ENCODE data around the gene MAPK11.

MAPK11 gene

DNA sequence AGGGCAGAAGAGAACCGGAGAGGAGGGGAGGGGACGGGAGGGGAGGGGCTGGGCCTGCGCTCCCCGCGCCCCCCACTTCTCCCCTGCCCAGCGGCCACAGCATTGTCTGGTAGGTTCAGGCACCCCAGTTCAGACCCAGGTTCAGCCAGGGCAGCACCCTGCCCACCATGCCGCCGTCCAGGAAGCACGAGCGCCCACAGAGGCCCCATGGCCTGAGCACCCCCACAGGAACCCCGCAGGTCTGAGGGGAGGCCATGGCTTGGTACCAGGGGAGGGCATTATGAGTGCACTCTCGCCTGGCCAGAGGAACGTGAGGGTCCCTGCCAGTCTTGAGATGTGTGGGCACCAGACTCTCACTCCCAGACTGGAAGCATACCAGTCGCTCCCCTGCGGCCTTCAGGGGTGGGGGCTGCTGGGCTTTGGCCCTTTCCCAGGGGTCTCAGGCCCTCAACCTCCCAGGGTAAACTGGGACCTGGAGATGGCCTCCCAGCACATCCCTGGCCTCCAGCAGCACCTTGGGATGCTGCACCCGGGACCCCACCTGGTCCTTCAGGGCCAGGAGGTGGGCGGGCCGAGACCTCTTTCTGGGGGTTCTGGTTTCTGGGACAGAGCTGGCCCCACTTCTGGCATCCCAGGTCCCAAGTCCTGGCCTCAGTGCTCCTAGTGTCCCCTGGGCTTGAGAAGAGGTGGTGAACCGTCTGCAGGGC, 37.9 kb upstream of the MAPK11 start:
- DNase-seq: no peak

DNA sequence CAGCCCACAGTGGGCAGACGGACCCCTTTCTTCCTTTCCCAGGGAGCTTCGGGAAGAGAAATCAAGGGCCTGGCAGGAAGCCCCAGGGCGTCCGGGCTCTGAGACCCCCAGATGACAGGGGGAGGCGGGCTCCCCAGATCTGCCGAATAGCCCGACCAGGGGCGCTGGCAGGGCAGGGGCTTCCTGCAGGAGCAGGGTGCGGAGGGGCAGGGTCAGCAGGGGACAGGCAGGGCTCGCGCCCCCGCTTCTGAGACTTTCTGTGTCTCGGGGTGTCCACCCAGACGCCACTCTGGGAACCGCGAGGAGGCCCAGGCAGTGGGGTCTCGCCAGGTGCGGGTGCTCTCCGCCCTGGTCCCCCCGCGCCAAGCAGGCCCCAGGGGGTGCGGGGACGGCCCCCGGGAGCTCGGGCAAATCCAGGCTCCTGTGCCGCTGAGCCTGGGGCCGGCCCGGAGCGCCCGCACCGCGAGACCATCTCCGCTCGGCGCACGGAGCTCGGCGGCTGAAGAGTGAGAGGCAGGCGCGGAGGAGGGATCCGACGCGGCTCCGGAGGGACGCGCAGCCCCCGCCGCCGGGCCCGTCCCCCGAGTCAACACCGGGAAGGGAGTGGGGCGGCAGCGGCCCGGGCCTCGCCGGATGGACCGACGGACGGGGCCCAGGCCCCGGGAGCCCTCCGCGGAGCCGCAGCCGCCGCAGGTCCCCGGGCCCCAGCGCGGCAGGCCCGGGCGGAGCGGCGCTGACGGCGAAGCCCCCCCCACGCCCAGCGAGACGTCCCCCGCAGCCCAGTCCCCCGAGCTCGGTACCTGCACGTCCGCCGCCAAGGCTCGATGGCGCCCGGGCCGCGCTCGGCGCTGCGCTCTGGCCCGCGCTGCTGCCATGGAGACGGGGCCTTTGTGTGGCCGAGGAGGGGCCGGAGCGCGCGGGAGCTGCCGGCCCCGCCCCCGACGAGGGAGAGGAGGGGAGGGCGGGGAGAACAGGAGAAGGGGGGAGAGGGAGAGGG, 36.9 kb upstream of the MAPK11 start, which contains the start of gene PLXNB2:
Gene PLXNB2 (minus strand): TSS at position 894 of the 997 bp plus-strand sequence. CDS start 17,062 bp downstream, outside the sequence.
- no peak for DNase-seq

DNA sequence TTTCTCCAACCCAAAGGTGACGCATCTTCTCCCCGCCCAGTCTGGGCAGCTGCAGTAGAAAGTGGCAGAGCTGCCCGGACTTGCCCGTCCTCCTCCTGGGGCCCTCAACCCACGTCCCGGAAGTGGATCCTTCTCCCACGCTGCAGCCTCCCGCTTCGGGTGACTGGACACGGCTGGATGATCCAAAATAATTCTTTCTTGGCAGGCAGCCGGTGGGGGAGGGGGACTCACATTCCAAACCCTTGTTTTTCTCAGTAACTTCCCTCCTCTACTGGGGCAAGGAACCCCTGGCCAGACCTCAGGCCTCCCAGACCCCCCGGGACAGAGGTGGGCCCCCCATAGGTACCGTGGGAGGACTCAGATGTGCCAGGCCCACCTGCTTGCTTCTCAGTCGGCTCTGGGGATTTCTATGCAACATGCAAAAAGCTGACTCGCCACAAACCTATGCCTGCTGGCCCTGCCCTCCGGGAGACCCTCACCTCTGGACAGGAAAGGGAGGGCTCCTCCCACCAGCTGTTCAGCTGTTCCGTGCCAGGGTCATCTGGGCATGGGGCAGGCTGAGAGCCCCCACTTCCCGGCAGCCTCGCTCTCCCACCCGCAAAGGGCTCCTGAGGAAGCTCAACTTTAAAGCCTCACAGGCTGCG, 35.9 kb upstream of the MAPK11 start:
- DNase-seq: no peak

- DNase-seq: no peak
Measured at GRCh38 chr22:50305393-50305922, 35.3 kb upstream of the MAPK11 start.

DNA sequence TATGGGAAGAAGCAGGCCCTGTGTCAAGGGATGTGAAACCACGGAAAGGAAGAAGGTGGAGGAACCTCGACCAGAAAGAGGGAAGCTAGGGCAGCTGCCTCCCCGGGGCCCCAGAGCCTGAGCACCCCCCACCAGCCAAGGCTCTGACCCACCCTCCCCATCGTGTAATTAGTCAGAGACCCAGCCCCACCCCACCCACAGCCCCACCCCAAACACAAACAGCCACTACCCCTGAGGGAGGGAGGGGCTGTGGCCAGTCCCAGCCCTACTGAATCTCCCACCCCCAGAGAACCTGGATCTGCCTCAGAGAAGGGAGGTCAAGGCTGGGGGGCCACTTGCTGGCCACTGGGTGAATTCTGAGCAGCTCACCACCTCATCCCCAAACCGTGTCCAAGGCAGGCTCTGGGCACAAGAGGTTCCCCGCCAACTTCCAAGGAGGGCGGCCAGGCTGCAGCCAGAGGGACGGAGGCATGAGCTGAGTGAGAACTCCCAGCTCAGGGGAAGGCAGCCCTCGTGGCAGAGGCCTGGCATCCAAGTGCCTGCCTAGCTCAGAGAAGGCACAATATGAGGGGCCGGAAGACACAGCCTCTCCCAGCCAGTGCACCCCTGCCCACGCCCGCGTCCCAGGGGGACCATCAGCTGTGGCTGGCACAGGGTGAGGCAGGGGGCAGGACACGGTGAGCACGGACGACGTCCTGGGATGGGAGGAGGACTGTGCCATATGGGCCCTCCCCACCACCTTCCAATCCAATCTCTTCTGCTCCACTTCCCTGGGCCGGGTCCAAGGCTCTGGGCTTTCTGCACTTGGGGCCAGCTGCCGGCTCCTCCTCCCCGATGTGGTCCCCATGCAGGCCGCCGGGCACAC, 34.6 kb upstream of the MAPK11 start:
- peak; percentile 26 for DNase-seq

GRCh38 chr22:50303848-50304527, 33.8 kb upstream of the MAPK11 start:
- DNase-seq: no peak

DNA sequence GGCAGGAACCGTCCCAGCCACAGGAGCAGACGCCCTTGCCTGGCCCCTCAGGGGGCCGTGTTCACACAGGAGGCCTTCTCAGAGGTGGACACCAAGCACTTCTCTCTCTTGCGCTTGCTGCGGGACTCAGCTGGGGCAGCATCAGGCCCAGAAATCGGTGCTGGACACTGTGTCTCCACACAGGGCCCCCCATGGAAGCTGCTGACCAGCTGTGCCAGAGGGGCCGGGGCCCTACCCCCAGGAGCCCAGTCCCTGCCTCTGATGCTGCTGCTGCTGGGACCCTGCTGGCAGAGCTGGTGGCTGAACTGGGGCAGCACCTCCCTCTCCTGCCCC, 33.3 kb upstream of the MAPK11 start:
- no peak for DNase-seq

DNA sequence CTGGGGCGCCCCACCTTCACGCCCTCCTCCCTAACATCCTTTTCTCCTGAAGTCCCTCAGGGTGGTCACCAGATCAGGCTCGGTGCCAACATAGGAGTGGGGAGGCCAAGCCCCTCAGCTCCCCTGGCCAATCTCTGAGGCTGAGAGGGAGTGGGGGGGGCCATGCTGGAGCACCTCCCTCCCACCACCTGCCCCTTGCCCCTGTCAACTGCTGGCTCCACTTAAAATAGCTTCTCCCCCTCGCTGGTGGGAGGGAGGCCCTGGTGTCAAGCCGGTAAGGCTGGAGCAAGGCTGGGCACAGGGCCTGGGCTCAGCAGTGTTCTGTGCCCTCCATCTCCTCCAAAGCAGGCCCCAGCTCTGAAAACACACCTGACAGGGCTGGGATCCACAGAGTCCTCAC, 32.4 kb upstream of the MAPK11 start:
- no peak for DNase-seq

DNA sequence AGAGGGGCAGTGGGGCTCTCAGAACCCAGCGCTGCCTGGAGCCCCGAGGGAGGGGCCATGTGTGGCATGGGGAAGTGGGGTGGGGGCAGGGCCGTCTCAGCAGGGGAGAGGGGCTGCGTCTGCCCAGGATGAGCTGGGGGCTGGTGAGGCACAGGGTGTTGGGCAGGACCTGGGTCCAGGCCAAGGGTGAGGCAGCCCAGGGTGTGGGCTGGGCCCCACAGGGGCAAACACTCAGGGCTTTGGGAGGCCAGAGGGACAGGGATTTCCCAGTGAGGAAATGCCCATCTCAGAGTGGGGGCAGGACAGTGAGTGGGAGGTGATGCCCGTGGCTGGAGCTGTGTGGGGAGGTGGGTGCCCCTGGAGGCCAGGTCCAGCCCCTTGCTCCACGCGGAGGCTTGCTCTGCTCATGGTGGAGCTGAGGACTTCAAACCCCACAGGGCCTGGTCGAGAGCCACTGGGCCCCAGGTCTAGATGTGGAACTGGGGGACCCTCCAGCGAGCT, 31.9 kb upstream of the MAPK11 start:
- DNase-seq: no peak

DNA sequence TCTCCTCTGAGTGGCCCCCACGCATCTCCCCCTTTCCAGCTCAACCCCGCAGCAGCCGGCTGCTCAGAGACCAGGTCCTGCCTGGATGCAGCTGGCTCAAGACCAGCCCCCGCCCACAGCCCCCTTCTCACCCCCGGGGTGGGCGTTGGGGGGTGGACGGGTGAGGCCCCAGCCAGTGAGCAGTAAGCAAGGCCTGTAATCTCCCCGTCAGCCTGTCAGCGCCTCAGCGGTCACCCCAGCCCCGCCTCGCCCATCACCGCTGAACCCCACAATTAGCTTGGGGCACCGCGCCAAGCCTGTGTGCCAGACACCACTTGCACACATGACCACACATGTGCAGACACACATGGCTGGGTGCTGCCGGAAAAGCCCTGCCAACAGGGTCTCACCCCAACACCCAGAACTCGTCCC, 31.4 kb upstream of the MAPK11 start:
- DNase-seq: no peak

GRCh38 chr22:50300620-50301257, 30.6 kb upstream of the MAPK11 start:
- no peak for DNase-seq

- no peak for DNase-seq
Measured at GRCh38 chr22:50299785-50300619, 29.8 kb upstream of the MAPK11 start.

DNA sequence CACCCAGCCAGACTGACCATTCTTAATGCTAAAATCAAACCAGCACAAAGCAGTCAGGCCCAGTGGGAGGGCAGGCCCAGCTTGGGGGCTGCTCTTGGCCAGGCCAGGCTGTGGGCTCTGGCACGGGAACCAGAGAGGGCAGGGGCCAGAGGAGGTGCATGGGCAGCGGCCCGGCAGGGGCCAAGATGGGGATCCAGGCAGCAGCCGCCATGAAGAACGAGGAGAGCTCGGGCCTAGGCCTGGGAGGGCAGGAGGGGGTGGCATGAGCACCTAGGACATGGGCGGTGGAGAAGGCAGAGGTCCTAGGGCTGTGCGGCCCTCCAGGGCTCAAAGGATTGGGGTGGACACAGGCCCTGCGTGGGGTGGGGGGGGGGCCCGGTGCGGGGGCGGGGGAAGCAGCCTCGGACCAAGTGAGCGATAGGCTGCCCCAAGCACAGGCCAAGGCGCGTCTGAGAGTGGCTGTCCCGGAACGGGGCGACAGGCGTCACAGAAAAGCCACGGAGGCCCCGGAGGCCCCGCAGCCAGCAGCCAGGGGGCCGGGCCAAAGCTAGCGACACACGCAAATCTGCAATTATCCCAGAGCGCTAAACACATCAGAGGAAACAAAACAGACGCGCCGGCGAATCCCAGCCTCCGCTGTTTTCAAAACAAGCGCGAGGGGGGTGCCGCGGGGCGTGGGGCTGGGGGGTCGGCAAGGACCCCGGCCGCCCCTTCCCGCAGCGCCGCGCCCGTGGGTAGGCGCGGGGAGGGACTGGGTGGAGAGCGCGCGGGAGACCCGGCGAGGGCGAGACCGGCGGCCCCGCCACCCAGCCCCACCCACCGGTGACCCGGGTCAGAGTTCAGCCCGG, 29.0 kb upstream of the MAPK11 start:
- DNase-seq: no peak

- DNase-seq: no peak
Measured at GRCh38 chr22:50298266-50298637, 28.1 kb upstream of the MAPK11 start.

DNA sequence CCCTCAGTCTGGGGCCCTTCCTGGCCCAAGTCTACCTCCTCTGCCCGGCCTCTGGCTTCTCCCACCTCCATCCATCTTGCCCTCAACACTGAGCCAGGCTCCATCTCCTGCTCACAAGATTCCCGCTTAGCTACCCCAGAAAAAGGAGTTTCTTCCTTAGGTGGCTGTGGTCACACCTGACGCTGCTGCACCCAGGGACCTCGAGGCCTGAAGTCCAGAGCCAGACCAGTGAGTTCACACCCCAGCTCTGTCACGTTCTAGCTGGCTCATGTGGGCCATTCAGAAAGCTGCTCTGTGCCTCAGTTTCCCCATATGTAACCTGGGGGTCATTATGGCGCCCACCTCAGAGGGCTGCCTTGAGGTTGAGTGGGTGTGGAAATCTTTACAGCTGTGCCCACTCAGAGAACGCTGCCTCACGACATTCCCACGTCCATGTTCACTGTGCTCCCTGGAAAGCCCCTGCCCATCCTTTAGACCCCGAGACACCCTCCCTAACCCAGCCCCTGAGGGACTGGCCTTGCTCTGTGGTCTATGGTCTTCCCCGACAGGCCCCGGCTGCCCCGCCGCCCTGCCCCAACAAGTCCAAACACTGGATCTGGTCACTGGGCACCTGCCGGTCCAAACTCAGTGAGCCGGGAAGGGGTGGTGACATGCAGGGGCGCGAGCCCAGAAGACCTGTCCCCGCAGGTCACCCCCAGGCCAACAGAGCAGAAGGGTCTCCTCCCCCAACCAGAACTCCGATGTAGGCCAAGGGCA, 27.5 kb upstream of the MAPK11 start:
- DNase-seq: no peak

GRCh38 chr22:50296658-50297490, 26.7 kb upstream of the MAPK11 start:
- DNase-seq: no peak

DNA sequence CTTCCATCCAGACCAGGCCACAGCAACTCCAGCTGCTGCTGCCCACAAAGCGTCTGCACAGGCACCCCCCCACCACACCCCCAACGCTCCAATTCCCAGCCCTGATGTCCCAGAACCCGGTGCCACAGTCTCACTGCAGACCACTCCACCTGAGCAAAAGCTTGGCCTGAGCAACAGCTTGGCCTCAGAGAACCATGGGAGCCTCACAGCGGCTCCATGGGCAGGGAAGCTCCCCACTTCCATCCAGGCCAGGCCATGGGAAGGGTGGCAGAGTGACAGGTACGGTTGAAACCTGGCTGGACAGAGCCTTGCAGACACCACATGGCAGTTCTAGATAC, 24.1 kb upstream of the MAPK11 start:
- DNase-seq: no peak
